HepG2 (cell line): Measurements from ENCODE around the gene XCL2. TPM values are rescaled to one million over a fixed set of nuclear protein-coding genes. Genes with fewer than 3 reads are reported as not detected.

Experiments
- ATAC-seq: fragments of 200-7000 bp; cut with Tn5 transposase; 3 replicates; pipeline ENCODE4 v1.9.1; 2020; ENCODE audit warnings: mild to moderate bottlenecking, moderate library complexity
- BruUV-seq: library from RNA; stranded (reverse); fragments of 400-500 nt; replicated peaks from 2 replicates; lab custom pipeline; 2021; lab: Mats Ljungman, UMichigan
- CTCF ChIA-PET: fragments of 300-600 bp; formaldehyde crosslinking; extraction: SDS; loops from one replicate; lab custom pipeline; 2021; ENCODE audit warnings: low total read pairs, inconsistent platforms, low intra/inter-chr PET ratio; lab: Yijun Ruan, JAX
- POLR2A ChIA-PET: fragments of 350-600 bp; sonication (Branson Sonifier 250); formaldehyde crosslinking; loops from one replicate; lab custom pipeline; 2020; ENCODE audit warnings: antibody characterized with exemption, inconsistent platforms; lab: Yijun Ruan, JAX
- DNase-seq: peaks from one replicate; pipeline ENCODE4 v3.0.0-alpha.2; 2015; ENCODE audit warnings: low spot score
- FAIRE-seq: peaks from 3 replicates; lab custom pipeline; 2011; peaks lifted over from hg19 to GRCh38; lab: Jason Lieb, UNC
- H2AFZ ChIP-seq: one replicate; pipeline ENCODE4 v1.6.1; 2011; ENCODE audit warnings: low read length, inconsistent platforms
- H3K27ac ChIP-seq: fragments of 300-600 bp; 3 replicates; pipeline ENCODE4 v1.8.0; 2011; ENCODE audit warnings: mixed run types, mild to moderate bottlenecking, mixed read lengths, low read length, inconsistent platforms; ENCODE audit not compliant: insufficient read depth; ENCODE audit errors: extremely low read length
- H3K27me3 ChIP-seq, 2 experiments: fragments of 200-600 bp in 1 of 2; 2 replicates in 1 of 2; 3 replicates in 1 of 2; pipeline versions ENCODE4 v1.6.0 to v1.8.0; 2011; ENCODE audit warnings: low read length in 2 of 2, mild to moderate bottlenecking in 2 of 2, moderate library complexity in 2 of 2, inconsistent platforms in 1 of 2; ENCODE audit not compliant: insufficient read depth in 2 of 2, control insufficient read depth in 1 of 2
- H3K36me3 ChIP-seq, 2 experiments: fragments of 200-600 bp in 1 of 2; replicated peaks in 1 of 2; 2 replicates in 1 of 2; 3 replicates in 1 of 2; pipeline versions ENCODE4 v1.5.1 to v1.8.0; 2011; ENCODE audit warnings: low read length in 2 of 2, inconsistent platforms in 1 of 2; ENCODE audit not compliant: insufficient read depth in 2 of 2, control insufficient read depth in 1 of 2
- H3K4me1 ChIP-seq: 2 replicates; pipeline ENCODE4 v1.5.1; 2012; ENCODE audit warnings: low read length, inconsistent platforms; ENCODE audit not compliant: insufficient read depth
- H3K4me2 ChIP-seq: 2 replicates; pipeline ENCODE4 v1.6.0; 2011; ENCODE audit warnings: low read depth, low read length, inconsistent platforms
- H3K4me3 ChIP-seq, 3 experiments: fragments of 200-600 bp in 1 of 3; sonication (generic), shearing (Covaris generic) in 1 of 3; replicated peaks in 1 of 3; 2 replicates each; pipeline ENCODE4 v1.5.1; 2011 to 2016; ENCODE audit warnings: low read length in 3 of 3, inconsistent platforms in 2 of 3, low read depth in 2 of 3, mild to moderate bottlenecking in 2 of 3, control low read depth in 1 of 3, mixed read lengths in 1 of 3; ENCODE audit not compliant: insufficient read depth in 1 of 3
- H3K79me2 ChIP-seq: one replicate; pipeline ENCODE4 v1.6.1; 2011; ENCODE audit warnings: low read length, inconsistent platforms; ENCODE audit not compliant: insufficient read depth
- H3K9ac ChIP-seq: 2 replicates; pipeline ENCODE4 v1.6.0; 2011; ENCODE audit warnings: mild to moderate bottlenecking, low read depth, low read length, inconsistent platforms; ENCODE audit not compliant: insufficient read depth
- H3K9me3 ChIP-seq: 2 replicates; pipeline ENCODE4 v1.5.1; 2012; ENCODE audit warnings: mild to moderate bottlenecking, low read length
- H4K20me1 ChIP-seq: 2 replicates; pipeline ENCODE4 v1.6.0; 2011; ENCODE audit warnings: inconsistent platforms, mild to moderate bottlenecking, low read length, moderate library complexity; ENCODE audit not compliant: insufficient read depth
- ESRRA ChIP-seq: sonication (generic); formaldehyde crosslinking; IDR thresholded peaks from 2 replicates; pipeline ENCODE4 v1.5.1; 2020; ENCODE audit warnings: mild to moderate bottlenecking, low read depth, missing genetic modification reagents
- EZH2 ChIP-seq: conservative IDR thresholded peaks from 2 replicates; pipeline ENCODE4 v1.6.1; 2012; ENCODE audit warnings: mild to moderate bottlenecking, low read depth, low read length, moderate library complexity
- IRX3 ChIP-seq: sonication (generic); formaldehyde crosslinking; IDR thresholded peaks from 2 replicates; pipeline ENCODE4 v1.8.1; 2023; ENCODE audit warnings: mild to moderate bottlenecking, low read depth, missing genetic modification reagents, borderline replicate concordance
- MAX ChIP-seq: IDR thresholded peaks from 2 replicates; pipeline ENCODE4 v1.6.1; 2012; ENCODE audit warnings: inconsistent platforms
- PAWR ChIP-seq: sonication (generic); formaldehyde crosslinking; IDR thresholded peaks from 2 replicates; pipeline ENCODE4 v1.4.0; 2020; ENCODE audit warnings: missing genetic modification reagents, mild to moderate bottlenecking, borderline replicate concordance
- PHB2 ChIP-seq: fragments of 450-650 bp; IDR thresholded peaks from 2 replicates; pipeline ENCODE4 v1.6.1; 2018; ENCODE audit not compliant: partially characterized antibody
- RXRA ChIP-seq: sonication (generic); formaldehyde crosslinking; IDR thresholded peaks from 2 replicates; pipeline ENCODE4 v1.5.1; 2020; ENCODE audit warnings: missing genetic modification reagents
- TARDBP ChIP-seq: sonication (generic); formaldehyde crosslinking; IDR thresholded peaks from 2 replicates; pipeline ENCODE4 v1.8.0; 2022; ENCODE audit warnings: mild to moderate bottlenecking, missing genetic modification reagents
- USF2 ChIP-seq, 2 experiments: sonication (generic) in 1 of 2; formaldehyde crosslinking in 1 of 2; IDR thresholded peaks; 2 replicates each; pipeline versions ENCODE4 v1.5.1 to v1.6.1; 2011 to 2020; ENCODE audit warnings: borderline replicate concordance in 1 of 2, low read depth in 1 of 2, low read length in 1 of 2, mild to moderate bottlenecking in 1 of 2, missing genetic modification reagents in 1 of 2, moderate library complexity in 1 of 2
- ZMYM2 ChIP-seq: sonication (generic); formaldehyde crosslinking; IDR thresholded peaks from 2 replicates; pipeline ENCODE4 v1.8.0; 2022; ENCODE audit warnings: mild to moderate bottlenecking, missing genetic modification reagents
- ZNF136 ChIP-seq: sonication (generic); formaldehyde crosslinking; IDR thresholded peaks from 2 replicates; pipeline ENCODE4 v1.8.1; 2022; ENCODE audit warnings: low read depth, mild to moderate bottlenecking, moderate library complexity, missing genetic modification reagents
- ZNF232 ChIP-seq: sonication (generic); formaldehyde crosslinking; IDR thresholded peaks from 2 replicates; pipeline ENCODE4 v1.4.0; 2020; ENCODE audit warnings: missing genetic modification reagents, borderline replicate concordance
- ZNF550 ChIP-seq: sonication (generic); formaldehyde crosslinking; IDR thresholded peaks from 2 replicates; pipeline ENCODE4 v1.4.0; 2020; ENCODE audit warnings: mild to moderate bottlenecking, missing genetic modification reagents, borderline replicate concordance
- ZNF776 ChIP-seq: sonication (generic); formaldehyde crosslinking; IDR thresholded peaks from 2 replicates; pipeline ENCODE4 v1.4.0; 2020; ENCODE audit warnings: mild to moderate bottlenecking, missing genetic modification reagents
- WGBS: methylation state at CpG from one replicate; pipeline ENCODE4 v1.1.6; 2017; ENCODE audit warnings: low lambda C conversion rate; 5-methylcytosine and 5-hydroxymethylcytosine counted together
- in situ Hi-C: cut with HindIII; loops from 2 replicates; pipeline ENCODE4 v1.10.0; 2017; ENCODE audit warnings: low pct_unique_long_range_greater_than_20kb; ENCODE audit not compliant: extremely low pct_ligation_motif_present
- intact Hi-C: fragments of 100-400 bp; cut with micrococcal nuclease; formaldehyde crosslinking; loops from one replicate; pipeline ENCODE4 v1.10.0; 2022; ENCODE audit not compliant: unreplicated experiment
- polyA plus RNA-seq, 8 experiments: library from polyadenylated mRNA; depleted of rRNA in 3 of 8; stranded (reverse) in 7 of 8; unstranded in 1 of 8; fragments of >200 nt; fragmentation: Illumina TruSeq in 4 of 8; extraction: Trizol in 4 of 8; gene quantifications; 2 replicates each; pipeline versions ENCODE4 v1.2.1 to v1.2.3, GENCODE V29; 2011 to 2016; ENCODE audit warnings: low read depth in 4 of 8, missing spikeins in 1 of 8, mixed read lengths in 1 of 8; ENCODE audit not compliant: insufficient read depth in 1 of 8
- total RNA-seq, 5 experiments: library from RNA; depleted of rRNA; stranded (reverse); fragments of >200 nt; fragmentation: Illumina TruSeq; extraction: Trizol; gene quantifications; 2 replicates each; pipeline ENCODE4 v1.2.3, GENCODE V29; 2016; ENCODE audit warnings: low read depth in 1 of 5

Gene XCL2
- total and polyA plus RNA-seq, 2 of the 13 experiments (the other 11 are each of a cell fraction or from before 2014, with no cell fraction given), result 0.50 TPM; not detected in 1

- 93% methylated on average over 6 of the region's 6 CpGs for WGBS
- BruUV-seq, result no TSS peak
- ChIA-PET POLR2A (no interaction called here), CTCF (no interaction called here)
- Histone ChIP-seq H3K27ac (no peak overlapping the region), H3K4me2 (no peak overlapping the region), H3K27me3 (no peaks in the 10 kb centered on the region), H3K9ac (no peak overlapping the region), H3K36me3 (peaks cover 0 to 2% of the 10 kb centered on the region in 2 experiments; a peak in 4 of 5 replicates), H2AFZ (no peak overlapping the region), H3K4me1 (peaks cover 27% of the 10 kb centered on the region), H3K79me2 (no peaks in the 10 kb centered on the region), H3K4me3 (no peak overlapping the region), H4K20me1 (no peaks in the 10 kb centered on the region), H3K9me3 (no peaks in the 10 kb centered on the region)
- ATAC-seq (no peak), DNase-seq (no peak), FAIRE-seq (no peak)
- intact Hi-C loops, result no loop called here
- in situ Hi-C loops, result no loop called here
- TF ChIP-seq ZMYM2 (CRISPR knock-in tag), result no peak
- TF ChIP-seq PAWR, result no peak
- TF ChIP-seq IRX3 (CRISPR knock-in tag), result no peak
Observed at GRCh38 chr1:168506204-168506819, 37.5 kb downstream of the XCL2 start.

GRCh38 chr1:168505006-168505405 lies 38.8 kb downstream of the XCL2 start:
- H3K27ac ChIP-seq, result no peak overlapping the region
- POLR2A ChIA-PET, result no interaction called here
- peaks cover 0 to 2% of the 10 kb centered on the region in 2 experiments; a peak in 3 of 5 replicates for H3K36me3 ChIP-seq
- intact Hi-C loops (no loop called here), in situ Hi-C loops (no loop called here)
- peaks cover 26% of the 10 kb centered on the region for H3K4me1 ChIP-seq
- no peaks in the 10 kb centered on the region for H4K20me1 ChIP-seq
- no TSS peak for BruUV-seq
- no peak overlapping the region for H3K4me2 ChIP-seq
- no peak for ATAC-seq
- H3K9ac ChIP-seq, result no peak overlapping the region
- H2AFZ ChIP-seq, result no peak overlapping the region
- H3K4me3 ChIP-seq, result no peak overlapping the region
- 83% methylated on average over 1 of the region's 1 CpG for WGBS
- H3K79me2 ChIP-seq, result no peaks in the 10 kb centered on the region
- FAIRE-seq, result no peak
- DNase-seq, result no peak
- H3K27me3 ChIP-seq, result no peaks in the 10 kb centered on the region
- no peaks in the 10 kb centered on the region for H3K9me3 ChIP-seq
- CTCF ChIA-PET, result no interaction called here
- TF ChIP-seq ZNF776 (CRISPR knock-in tag), result no peak
- TF ChIP-seq ZNF136, result no peak
- no peak for TF ChIP-seq MAX
- no peak for TF ChIP-seq USF2 (IDR thresholded peaks at IDR 0.05; ENCODE audit: low read depth, low read length)
- TF ChIP-seq USF2 (CRISPR knock-in tag; IDR thresholded peaks at IDR 0.05; ENCODE audit: borderline replicate concordance), result no peak
- no peak for TF ChIP-seq TARDBP (CRISPR knock-in tag)
- no peak for TF ChIP-seq ZNF232 (CRISPR knock-in tag)
- TF ChIP-seq ZNF550, result no peak
- no peak for TF ChIP-seq PHB2
- no peak for TF ChIP-seq RXRA (CRISPR knock-in tag)
- TF ChIP-seq EZH2, result no peak
- no peak for TF ChIP-seq ESRRA (CRISPR knock-in tag)
